GM18499 (cell line): Measurements from ENCODE around the gene SEMA4A.
"Not testable (repeated sequence)": the region's sequence is repeated elsewhere in the genome, so short reads cannot be mapped to it uniquely, and the experiment has no call there.

Experiments
- ATAC-seq: cut with Tn5 transposase; IDR thresholded peaks from one replicate; pipeline ENCODE4 v1.9.1; 2021; ENCODE audit warnings: moderate number of reproducible peaks; ENCODE audit not compliant: insufficient read depth, unreplicated experiment

SEMA4A gene

DNA sequence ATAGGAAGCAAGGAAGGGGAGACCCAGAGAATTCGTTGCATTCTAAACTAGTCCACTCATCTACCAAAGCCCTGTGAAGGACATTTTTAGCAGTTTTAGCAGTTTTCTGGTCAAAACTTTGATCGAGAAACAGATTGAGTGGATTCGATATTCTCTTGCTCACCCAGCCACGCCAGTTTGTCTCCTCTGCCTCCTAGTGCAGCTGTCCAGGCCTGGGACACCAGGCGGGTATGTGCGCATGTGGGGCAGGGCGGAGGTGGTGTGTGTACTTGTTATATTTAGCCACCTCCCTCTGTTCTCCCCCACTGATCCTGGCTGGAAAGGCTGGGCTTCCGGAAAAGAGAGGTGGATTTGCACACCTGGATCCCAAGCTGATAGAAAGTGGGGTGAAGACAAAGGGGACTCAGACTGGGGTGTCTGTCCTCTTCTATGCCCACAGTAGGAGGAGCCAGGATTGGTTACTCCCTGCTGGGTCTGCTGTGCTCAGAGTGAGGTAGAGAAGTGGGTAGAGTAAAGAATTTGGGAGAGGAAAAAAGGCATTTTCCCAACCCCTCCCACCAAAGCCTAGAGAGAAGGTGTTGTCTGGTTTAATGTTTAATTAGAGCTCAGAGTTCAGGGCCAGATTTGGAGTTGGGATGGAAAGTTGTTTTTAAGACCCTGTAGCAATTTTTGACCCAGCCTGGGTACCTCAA lies 35.1 kb upstream of the SEMA4A start:
- ATAC-seq, result no peak

GRCh38 chr1:156119503-156120209 lies 33.7 kb upstream of the SEMA4A start:
- no peak for ATAC-seq

GRCh38 chr1:156120318-156120717 lies 33.1 kb upstream of the SEMA4A start:
- no peak for ATAC-seq

GRCh38 chr1:156121005-156121404 lies 32.4 kb upstream of the SEMA4A start:
- not testable (repeated sequence) for ATAC-seq

DNA sequence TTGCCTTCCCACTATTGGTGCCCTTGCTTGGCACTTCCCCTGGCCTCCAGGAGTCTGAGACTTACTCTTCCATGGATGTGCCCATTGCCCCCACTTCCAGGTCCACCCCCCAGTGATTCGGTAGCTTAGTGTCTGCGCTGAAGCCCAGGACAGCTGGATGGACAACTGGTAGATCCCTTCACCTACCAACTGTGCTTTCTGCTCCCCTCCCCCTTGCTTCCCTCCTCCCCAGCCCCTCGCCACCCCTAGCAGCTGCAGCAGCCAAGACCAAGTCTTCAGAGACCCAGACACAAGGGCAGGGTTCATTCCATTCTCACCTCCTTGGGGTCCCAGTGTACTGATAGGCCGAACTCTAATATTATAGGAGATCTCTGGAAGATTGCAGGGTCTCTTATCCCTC lies 31.9 kb upstream of the SEMA4A start:
- no peak for ATAC-seq

DNA sequence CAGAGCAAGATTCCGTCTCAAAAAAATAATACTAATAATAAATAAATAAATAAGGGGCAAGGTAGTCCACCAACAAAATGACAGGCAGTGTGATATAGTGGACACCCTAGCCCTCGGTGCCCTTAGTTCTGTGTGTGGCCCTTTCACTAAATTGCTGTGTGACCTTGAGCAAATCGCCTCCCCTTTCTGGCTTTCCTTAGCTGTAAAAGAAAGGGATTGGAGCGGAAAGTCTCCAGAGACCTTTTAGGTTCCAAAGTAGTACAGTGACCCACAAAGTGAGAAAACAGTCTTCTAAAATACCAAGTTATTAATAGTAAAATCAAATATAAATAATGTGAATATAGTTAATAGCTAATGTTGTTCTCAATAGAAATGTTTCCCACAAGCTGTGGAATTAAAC lies 31.3 kb upstream of the SEMA4A start:
- no peak for ATAC-seq

DNA sequence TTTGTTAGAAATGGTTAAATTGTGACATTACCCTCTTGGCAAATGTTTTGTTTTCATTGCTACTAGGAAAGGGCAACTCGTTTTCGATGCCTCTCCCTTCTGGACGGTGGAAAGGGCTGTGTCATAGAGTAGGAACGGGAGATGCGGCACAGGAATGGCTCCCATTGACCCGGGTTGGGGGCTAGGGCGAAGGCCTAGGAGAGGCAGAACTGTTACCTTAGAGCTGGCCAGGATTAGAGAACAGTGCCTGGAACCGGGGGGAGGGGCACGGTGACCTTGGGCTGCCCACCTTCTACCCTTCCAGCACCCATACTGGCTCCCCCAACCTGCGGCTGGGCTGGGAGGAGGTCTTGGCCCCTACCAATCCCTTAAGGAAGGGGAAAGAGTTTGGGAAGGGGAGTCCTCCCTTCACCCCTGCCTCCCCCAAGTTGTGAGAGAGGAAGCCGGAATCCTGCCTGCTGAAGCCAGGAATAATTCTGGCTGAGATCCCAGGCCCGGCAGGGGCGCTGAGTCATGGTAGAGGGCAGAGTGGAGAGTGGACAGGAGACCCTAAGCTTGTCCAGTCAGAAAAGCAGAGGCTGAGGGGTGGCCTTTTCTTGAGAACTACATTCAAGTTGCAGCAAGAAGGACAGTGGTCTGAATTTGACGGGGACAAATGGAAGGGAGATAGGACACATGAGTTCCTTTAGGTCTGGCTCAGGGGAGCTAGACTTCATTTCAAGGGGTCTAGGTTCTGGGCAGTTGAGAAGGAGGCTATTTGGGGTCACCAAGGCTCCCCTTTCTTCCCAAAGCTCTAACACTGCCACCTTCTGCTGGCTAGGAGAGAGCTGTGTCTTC lies 30.6 kb upstream of the SEMA4A start:
- no peak for ATAC-seq

DNA sequence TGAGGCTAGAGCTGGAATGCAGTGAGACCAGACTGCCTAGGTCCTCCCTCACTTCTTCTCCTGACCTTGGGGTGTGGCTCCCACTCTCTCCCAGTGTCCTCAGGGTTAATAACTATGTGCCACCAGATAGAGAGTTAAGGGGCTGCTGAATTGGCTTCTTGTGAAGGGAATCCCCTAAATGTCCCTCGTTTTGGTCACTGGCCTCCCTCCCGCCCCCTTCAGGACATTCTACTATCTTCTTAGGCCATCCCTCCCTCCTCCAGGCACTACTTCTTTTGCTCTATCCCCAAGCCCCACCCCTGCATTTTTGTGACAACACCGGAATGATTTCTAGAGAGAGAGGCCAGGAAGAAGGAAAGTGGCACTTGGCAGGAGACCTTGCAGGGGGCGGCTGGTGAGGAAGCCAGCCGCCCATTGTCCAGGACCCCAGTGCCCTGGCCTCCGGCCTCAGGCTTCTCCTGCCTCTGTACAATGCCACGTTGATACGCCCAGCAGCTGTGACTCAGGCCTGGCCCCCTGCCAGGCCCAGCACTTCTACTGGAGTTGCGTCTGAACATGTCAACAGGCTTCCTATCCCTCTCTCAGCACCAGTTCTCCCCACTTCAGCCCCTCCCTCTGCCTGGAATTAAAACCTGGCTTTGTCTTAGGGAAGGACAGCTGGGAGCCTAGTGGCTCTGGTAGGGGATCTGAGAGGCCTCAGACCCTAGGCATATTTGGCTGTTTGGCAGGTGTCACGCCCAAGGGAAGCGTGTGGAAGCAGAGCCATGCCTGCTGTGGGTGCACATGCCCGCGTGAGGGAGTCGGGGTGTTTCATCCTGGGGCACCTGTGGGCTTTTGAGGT lies 29.8 kb upstream of the SEMA4A start:
- no peak for ATAC-seq

DNA sequence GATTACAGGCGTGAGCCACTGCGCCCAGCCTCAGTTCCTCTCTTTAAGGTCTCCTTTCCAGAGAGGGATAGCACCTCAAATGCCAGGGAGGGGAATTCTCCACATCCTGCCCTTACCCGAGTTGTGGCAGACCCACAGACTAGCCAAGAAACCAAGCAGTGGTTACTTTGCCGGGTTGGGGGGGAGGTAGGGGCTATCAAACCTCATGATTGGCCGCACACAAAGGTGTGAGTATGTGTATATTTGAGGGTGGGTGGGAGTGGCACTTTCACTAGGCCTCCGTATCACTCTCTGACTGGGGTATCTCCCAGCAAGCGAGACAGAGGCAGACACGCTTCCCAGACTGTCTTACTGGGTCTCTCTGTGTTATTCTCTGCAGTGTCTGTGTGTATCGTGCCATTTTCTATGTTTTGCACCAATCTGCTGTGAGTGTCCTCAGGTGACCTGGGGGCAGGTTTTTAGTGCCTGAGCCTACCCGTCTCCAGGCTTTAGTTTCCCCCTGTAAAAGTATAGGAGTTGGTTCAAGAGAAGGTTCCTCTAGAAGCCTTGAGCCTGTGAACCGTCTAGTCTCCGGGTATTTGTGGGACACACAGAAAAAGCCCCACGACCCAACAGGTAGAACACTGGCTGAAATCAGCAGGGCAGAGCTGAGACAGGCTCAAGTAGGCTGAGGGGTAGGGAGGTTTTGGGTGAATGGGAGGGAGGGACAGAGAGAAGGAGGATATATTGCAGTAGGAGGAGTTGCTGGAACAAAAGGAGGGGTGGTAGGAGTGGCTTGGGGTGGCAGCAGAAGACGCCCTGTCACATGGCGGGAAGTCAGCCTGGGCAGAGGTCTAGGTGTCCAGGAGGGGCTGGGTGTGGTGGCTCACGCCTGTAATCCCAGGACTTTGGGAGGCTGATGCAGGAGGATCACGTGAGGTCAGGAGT lies 28.6 kb upstream of the SEMA4A start:
- ATAC-seq, result no peak

GRCh38 chr1:156125544-156125943 lies 27.8 kb upstream of the SEMA4A start:
- ATAC-seq, result not testable (repeated sequence)

GRCh38 chr1:156126043-156126629 lies 27.2 kb upstream of the SEMA4A start:
- ATAC-seq, result no peak

- peak; percentile 30 for ATAC-seq
Observed at GRCh38 chr1:156126630-156127534, 26.5 kb upstream of the SEMA4A start.

DNA sequence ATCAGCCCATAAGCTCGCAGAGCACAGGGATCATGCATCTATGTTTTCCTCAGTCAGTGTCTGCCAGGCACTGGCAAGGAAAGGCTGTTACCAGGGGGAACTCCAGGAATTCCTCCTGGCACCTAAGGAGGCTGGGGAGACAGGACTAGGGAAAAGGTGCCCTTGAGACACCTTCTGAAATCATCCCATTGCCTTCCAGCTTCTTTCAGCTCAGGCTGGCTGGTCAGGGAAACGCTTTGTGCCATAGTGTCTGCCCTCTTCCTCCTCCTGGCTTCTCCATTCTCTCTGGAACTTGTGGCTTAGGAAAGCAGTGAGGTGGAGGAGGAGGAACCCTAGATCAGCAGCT lies 25.1 kb upstream of the SEMA4A start:
- ATAC-seq, result no peak

- no peak for ATAC-seq
Observed at GRCh38 chr1:156128654-156129597, 24.5 kb upstream of the SEMA4A start.

- no peak for ATAC-seq
Observed at GRCh38 chr1:156129687-156130577, 23.5 kb upstream of the SEMA4A start.

GRCh38 chr1:156130578-156130942 lies 22.8 kb upstream of the SEMA4A start:
- no peak for ATAC-seq
